ENCODE data around the gene HTATIP2.
"Not testable (repeated sequence)": the region's sequence is repeated elsewhere in the genome, so short reads cannot be mapped to it uniquely, and the experiment has no call there.

Gene HTATIP2

DNA sequence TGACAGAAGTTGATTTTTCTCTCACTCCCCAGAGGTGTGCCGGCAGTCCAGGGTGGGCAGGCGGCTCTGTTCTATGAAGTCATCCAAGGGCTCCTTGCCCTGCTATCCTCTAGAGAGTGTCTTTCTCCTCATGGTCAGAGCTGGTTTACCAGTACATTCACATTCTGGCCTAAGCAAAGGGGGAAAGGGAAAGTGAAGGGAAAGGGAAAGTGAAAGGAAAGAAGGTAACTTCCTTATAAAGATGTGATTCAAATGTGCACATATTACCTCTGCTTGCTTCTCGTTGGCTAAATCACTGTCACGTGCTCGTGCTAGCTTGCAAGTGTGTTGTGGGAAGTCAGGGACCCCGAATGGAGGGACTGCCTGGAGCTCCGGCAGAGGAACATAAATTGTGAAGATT lies 2.9 kb upstream of the HTATIP2 start:
- TF ChIP-seq GATA1 (IDR thresholded peaks at IDR 0.05; ENCODE audit: low read depth, low read length) (no peak), POLR2A (IDR thresholded peaks at IDR 0.05; ENCODE audit: low read length) (no peak)

DNA sequence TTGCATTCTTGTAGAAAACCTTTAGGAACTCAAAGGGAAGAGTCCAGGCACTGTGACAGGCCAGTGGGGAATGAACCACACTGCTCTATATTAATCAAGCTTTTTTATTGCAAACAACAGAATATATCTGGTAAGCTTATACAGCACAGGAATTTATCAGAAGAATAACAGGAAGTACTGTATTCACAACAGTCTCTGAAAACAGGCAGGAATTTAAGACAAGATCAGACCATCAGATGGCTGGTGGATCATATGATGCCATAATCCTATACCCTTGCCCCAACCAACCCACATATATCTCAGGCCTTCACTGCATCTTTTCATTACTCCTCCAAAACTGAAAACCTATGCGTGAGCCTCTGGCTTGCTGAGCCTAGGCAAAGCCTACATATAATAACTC lies 1.0 kb upstream of the HTATIP2 start:
- DNase-seq = no peak
- TF ChIP-seq GATA1 (IDR thresholded peaks at IDR 0.05; ENCODE audit: low read depth, low read length) = no peak
- no peak for TF ChIP-seq POLR2A (IDR thresholded peaks at IDR 0.05; ENCODE audit: low read length)

More for the DNA sequence above, 2.9 kb upstream of the HTATIP2 start:
- DNase-seq = peak; percentile 32 to 66

DNA sequence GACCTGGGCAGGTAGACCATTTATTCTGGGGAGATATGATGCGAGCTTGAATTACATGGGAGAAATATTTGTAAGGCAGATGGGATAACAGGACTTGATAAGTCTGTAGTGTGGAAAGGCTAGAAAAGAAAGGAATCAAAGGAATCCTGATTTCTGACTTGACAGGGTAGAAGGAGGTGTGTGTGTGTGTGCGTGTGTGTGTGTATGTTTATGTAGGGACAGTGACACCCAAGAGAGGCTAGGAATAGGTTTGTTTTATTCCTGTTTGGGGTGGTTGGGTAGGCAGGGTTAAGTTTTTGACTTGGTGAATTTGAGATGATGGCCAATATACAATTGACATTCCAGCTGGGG lies 390 bp upstream of the HTATIP2 start:
- TF ChIP-seq GATA1 (IDR thresholded peaks at IDR 0.05; ENCODE audit: low read depth, low read length) (no peak), POLR2A (IDR thresholded peaks at IDR 0.05; ENCODE audit: low read length) (no peak)
- DNase-seq = no peak

DNA sequence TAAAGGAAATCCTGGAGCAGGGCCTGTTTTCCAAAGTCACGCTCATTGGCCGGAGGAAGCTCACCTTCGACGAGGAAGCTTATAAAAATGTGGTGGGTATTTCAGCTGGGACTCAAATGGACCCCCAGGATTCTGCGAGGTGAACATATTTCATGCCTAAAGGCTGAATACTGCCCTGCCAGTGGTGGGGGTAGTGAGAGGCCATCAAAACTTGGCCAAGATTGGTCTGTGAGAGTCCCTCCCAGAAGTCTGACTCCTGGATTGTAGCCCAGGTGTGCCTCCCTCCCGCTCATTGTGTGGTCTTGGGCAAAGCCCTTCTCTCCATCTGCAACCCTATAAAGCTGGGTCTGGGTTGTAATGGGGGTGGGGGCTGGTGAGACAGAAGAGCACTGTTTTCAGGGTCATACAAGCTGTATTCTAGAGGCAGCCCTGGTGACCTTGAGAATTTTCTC lies 853 bp downstream of the HTATIP2 start:
- peak in 1 of 2 experiments; percentile 54 for DNase-seq
- TF ChIP-seq POLR2A (IDR thresholded peaks at IDR 0.05; ENCODE audit: low read length) = no peak

DNA sequence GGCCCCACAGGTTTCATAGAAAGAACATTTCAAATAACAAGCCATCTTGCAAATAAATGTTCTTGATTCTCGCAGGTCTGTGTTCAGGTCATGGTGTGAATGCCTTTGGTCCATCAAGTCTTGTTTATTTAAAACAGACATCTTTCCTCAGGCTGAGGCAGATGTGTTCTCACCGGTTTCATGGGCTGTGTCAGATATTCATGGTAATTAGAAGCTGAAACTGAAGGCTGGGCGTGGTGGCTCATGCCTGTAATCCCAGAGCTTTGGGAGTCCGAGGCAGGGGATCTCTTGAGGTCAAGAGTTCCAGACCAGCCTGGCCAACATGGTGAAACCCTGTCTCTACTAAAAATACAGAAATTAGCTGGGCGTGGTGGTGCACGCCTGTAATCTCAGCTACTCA lies 2.0 kb downstream of the HTATIP2 start:
- peak in 1 of 2 experiments; percentile 23 for DNase-seq

DNA sequence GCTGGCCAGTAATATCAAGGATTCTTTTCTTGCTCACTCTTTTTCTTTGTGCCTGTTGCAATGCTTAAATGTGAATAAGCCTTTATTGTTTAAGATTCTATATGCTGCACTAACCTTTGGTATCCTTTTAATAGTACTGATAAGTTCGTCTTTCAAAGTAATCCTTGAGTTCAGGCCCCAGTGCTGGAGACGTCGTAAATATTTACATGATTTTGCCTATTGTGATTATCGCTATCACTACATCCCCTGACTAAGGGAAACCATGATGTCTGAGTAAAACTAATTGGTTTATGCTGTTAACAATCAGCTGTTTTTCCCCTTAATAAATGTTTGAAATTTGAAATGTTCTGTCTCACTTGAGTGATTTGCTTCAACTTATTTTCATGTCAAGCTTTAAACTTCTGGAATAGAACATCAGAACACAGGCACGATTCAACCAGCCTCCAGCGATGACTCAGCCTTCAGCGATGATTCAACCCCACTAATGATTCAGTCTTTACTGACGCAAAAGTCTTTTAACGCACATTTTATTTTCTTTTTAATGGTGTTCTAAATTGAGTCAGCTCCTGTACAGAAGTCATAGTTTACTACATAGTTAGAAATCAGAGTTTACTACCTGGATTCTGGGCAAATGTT lies 3.9 kb downstream of the HTATIP2 start:
- peak; percentile 76 to 91 for DNase-seq
- TF ChIP-seq POLR2A (IDR thresholded peaks at IDR 0.05; ENCODE audit: low read length) (peak; percentile 30), GATA1 (IDR thresholded peaks at IDR 0.05; ENCODE audit: low read depth, low read length) (no peak)

DNA sequence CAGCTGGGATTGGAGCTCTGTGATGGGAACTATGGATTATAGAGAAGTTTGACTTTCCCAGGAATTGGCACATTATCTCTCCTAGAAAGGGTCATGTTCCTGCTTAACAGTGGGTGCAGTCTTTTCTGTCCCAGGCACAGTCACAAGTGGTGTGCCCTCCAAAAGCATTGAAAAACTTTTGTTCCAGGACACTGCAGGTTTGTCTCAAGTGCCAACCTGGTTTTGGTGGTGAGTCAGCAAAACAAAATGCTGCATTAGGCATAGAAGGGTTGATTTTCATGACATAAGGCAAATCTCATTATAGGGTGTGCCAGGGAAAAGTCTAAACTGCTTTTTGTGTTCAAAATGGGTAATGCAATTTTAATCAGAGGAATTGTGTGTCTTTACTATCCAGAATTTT lies 4.9 kb downstream of the HTATIP2 start:
- peak; percentile 46 to 66 for DNase-seq
- TF ChIP-seq POLR2A (IDR thresholded peaks at IDR 0.05; ENCODE audit: low read length) (no peak), GATA1 (IDR thresholded peaks at IDR 0.05; ENCODE audit: low read depth, low read length) (no peak)

DNA sequence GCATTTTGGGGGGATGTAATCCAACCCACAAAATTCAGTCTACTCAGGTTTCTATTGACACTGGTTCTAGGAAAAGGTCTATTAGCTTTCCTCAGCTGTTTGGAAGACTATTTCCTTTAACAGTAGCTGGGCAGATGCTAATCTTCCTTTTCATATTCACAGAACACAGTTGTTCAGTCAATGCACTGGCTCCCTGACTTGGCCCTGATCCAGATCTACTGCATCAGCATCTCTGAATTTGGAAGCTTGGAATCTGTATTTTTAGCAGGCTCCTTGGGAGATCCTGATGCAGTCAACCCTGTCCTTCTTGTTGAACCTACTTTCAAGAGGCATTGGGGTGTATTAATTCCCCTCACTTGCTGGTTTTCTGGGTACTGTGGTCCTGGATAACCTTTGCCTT lies 6.3 kb downstream of the HTATIP2 start:
- TF ChIP-seq POLR2A (IDR thresholded peaks at IDR 0.05; ENCODE audit: low read length) = no peak
- TF ChIP-seq GATA1 (IDR thresholded peaks at IDR 0.05; ENCODE audit: low read depth, low read length) = no peak
- peak; percentile 23 to 57 for DNase-seq

DNA sequence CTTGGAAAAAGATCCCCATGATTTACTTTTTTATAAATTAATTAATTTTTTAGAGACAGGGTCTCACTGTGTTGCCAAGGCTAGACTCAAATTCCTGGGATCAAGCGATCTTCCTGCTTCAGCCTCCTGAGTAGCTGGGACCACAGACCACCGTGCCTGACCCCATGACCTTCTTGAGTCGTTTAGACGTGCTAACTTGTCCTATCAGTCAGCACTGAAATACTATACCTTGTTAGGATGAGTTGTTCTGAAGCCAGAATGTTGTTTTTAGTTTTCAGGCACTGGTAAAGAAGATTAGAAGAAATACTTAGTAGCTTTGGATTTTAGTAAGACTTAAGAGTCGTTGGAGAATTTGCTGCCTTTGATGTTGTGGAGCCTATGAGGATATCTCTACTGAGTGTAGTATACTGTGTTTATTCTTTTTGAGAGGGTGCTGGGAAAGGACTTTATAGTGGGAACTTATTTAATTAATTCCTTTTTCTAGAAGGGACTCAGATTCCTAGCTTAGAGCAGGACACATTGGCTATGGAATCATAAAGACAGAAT lies 8.6 kb downstream of the HTATIP2 start:
- no peak for DNase-seq
- TF ChIP-seq POLR2A (IDR thresholded peaks at IDR 0.05; ENCODE audit: low read length) = no peak
- TF ChIP-seq GATA1 (IDR thresholded peaks at IDR 0.05; ENCODE audit: low read depth, low read length) = no peak

DNA sequence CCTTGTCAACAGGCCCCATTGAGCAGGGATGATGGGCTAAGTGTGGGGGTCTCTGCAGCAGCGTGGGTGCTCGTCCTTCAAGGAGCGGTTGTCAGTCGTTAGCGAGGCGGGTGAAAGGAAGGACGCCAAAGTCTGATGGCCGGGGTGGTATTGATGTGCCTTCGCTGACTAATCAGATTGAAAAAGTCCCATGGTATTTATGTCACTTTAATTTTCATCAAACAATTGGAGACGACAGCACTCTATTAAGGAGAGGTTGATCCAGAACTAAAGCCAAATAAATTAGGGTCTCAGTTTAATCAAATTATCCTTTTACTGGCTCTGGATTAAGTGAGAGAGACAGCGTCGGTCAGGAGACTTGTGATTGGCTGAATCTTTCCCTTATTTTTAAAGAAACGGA lies 9.6 kb downstream of the HTATIP2 start:
- TF ChIP-seq GATA1 (IDR thresholded peaks at IDR 0.05; ENCODE audit: low read depth, low read length) (no peak), POLR2A (IDR thresholded peaks at IDR 0.05; ENCODE audit: low read length) (no peak)
- DNase-seq = no peak

DNA sequence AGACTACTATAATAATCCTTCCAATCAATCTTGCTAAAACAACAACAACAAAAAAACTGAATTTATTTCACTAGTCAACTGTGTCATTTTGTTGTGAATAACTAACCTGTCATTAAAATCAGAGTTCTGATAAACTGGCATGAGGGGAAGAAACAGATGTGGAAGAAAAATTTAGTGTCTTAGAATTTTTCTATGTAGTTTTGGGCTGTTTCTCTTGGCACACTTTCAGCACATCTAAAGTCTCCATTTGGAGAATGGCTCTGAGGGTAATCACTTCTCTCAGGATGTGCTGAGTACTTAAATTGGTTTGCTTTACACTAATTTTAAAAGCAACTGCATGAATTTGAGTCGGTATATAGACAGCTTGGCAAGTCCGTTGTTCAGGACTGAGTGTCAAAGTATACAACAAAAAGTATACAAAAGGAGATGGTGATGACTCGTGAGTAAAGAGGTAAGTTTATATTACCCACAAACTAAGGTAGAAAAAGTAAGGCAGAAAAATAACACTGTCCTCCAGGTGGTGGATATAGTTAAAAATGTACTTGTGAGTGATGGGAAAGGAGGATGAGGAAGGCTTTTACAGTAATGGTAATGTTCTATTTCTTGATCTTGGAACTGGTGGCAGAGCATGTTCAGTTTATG lies 10.2 kb downstream of the HTATIP2 start:
- TF ChIP-seq GATA1 (IDR thresholded peaks at IDR 0.05; ENCODE audit: low read depth, low read length) (no peak), POLR2A (IDR thresholded peaks at IDR 0.05; ENCODE audit: low read length) (no peak)
- DNase-seq = no peak

DNA sequence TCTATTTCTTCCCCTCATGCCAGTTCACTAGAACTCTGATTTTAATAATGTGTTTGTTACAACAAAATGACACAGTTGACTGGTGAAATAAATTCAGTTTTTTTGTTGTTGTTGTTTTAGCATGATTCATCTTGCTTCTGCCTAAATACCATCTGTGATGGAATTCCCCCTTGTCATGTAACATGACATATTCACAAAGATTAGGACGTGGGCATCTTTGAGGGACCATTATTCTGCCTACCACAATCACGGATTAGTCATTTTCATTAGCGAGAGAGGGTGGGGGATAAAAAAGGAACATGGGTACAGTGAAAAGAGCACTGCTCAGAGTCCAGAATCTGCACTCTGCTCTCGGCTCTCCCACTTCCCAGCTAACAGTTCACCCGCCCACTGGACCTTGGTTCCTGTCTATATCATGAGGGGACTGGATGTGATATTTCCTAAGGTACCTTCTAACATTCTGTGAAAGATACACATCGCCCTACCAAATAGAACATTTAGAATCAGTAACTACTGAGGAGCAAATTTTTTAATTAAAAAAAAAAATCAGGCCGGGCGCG lies 11.3 kb downstream of the HTATIP2 start:
- TF ChIP-seq POLR2A (IDR thresholded peaks at IDR 0.05; ENCODE audit: low read length) (no peak), GATA1 (IDR thresholded peaks at IDR 0.05; ENCODE audit: low read depth, low read length) (no peak)

DNA sequence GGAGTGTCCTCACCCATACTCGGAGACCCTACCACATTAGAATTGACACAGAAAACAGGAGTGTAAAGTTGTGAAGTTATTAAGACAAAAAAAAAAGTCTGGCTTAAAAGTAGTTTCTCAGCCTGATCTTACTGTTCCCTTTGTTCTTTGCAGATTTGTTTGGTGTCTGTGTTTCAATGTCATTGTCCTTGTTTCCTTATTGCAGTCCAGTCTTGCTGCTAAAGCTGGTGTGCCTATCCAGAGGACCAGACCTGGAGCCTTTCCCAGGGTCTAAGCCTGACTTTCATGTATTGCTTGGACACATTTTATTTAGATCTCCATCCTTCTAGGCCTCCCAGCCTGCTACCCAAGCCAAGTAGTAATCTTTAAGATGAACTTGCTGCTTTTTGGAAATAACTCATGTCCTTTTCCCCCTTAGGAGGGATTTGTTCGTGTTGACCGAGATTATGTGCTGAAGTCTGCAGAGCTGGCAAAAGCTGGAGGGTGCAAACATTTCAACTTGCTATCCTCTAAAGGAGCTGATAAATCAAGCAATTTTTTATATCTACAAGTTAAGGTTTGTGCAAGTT lies 12.7 kb downstream of the HTATIP2 start:
- TF ChIP-seq GATA1 (IDR thresholded peaks at IDR 0.05; ENCODE audit: low read depth, low read length) (no peak), POLR2A (IDR thresholded peaks at IDR 0.05; ENCODE audit: low read length) (no peak)
- DNase-seq = no peak

More for the DNA sequence above, 11.3 kb downstream of the HTATIP2 start:
- DNase-seq = no peak

DNA sequence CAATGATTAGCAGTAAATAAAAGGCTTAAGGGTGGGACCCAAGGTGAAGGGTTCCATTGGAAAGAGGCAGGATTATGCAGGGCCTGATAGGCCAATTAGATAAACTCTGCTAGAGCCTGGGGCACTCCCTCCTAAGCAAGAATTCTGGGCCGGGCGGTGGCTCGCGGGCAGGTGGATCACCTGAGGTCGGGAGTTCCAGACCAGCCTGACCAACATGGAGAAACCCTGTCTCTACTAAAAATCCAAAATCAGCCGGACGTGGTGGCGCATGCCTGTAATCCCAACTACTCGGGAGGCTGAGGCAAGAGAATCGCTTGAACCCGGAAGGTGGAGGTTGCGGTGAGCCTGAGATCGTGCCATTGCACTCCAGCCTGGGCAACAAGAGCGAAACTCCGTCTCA lies 22.5 kb downstream of the HTATIP2 start:
- DNase-seq = not testable (repeated sequence)
